ENCODE data around the gene XAGE5.

Gene XAGE5

DNA sequence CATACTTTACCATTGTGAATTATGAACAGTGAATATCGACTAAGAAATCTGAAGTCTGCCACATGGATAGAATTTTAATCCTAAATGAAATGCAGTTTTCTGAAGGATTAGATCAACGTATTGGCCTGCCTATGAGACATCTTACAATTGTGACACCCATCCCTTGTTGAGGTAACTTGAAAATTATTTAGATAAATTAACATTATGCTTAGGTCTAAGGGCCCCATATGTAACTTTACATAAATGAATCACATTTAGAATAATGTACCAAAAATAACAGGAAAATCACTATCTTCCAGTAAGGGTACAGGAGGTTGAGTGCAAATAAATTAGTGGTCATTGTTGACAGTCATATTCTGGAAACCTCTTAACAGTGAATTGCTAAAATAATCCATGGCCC is 13.5 kb downstream of the XAGE5 start:
- Histone ChIP-seq H3K4me1 (ENCODE audit: control insufficient read depth, insufficient read depth, low read length) (no peaks in the 10 kb centered on the region), H3K36me3 (ENCODE audit: control insufficient read depth in 2 of 2, insufficient read depth in 1 of 2, low read length in 2 of 2) (no peaks in the 10 kb centered on the region), H3K9me3 (ENCODE audit: control insufficient read depth, insufficient read depth, low read depth, low read length) (no peaks in the 10 kb centered on the region), H3K27ac (ENCODE audit: extremely low read depth, low read depth, low read length) (no peak overlapping the region), H3K4me3 (ENCODE audit: low read depth, low read length) (no peak overlapping the region)
- POLR2A ChIA-PET: no interaction called here
- TF ChIP-seq, protein P1, sequence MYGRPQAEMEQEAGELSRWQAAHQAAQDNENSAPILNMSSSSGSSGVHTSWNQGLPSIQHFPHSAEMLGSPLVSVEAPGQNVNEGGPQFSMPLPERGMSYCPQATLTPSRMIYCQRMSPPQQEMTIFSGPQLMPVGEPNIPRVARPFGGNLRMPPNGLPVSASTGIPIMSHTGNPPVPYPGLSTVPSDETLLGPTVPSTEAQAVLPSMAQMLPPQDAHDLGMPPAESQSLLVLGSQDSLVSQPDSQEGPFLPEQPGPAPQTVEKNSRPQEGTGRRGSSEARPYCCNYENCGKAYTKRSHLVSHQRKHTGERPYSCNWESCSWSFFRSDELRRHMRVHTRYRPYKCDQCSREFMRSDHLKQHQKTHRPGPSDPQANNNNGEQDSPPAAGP (tag by site-specific recombination; IDR thresholded peaks at IDR 0.05): no peak
- TF ChIP-seq ZNF114 (tag by site-specific recombination; IDR thresholded peaks at IDR 0.05): no peak
- TF ChIP-seq, protein P2, sequence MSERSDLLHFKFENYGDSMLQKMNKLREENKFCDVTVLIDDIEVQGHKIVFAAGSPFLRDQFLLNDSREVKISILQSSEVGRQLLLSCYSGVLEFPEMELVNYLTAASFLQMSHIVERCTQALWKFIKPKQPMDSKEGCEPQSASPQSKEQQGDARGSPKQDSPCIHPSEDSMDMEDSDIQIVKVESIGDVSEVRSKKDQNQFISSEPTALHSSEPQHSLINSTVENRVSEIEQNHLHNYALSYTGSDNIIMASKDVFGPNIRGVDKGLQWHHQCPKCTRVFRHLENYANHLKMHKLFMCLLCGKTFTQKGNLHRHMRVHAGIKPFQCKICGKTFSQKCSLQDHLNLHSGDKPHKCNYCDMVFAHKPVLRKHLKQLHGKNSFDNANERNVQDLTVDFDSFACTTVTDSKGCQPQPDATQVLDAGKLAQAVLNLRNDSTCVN (tag by site-specific recombination; optimal IDR thresholded peaks at IDR 0.05): no peak
- TF ChIP-seq, protein P3, sequence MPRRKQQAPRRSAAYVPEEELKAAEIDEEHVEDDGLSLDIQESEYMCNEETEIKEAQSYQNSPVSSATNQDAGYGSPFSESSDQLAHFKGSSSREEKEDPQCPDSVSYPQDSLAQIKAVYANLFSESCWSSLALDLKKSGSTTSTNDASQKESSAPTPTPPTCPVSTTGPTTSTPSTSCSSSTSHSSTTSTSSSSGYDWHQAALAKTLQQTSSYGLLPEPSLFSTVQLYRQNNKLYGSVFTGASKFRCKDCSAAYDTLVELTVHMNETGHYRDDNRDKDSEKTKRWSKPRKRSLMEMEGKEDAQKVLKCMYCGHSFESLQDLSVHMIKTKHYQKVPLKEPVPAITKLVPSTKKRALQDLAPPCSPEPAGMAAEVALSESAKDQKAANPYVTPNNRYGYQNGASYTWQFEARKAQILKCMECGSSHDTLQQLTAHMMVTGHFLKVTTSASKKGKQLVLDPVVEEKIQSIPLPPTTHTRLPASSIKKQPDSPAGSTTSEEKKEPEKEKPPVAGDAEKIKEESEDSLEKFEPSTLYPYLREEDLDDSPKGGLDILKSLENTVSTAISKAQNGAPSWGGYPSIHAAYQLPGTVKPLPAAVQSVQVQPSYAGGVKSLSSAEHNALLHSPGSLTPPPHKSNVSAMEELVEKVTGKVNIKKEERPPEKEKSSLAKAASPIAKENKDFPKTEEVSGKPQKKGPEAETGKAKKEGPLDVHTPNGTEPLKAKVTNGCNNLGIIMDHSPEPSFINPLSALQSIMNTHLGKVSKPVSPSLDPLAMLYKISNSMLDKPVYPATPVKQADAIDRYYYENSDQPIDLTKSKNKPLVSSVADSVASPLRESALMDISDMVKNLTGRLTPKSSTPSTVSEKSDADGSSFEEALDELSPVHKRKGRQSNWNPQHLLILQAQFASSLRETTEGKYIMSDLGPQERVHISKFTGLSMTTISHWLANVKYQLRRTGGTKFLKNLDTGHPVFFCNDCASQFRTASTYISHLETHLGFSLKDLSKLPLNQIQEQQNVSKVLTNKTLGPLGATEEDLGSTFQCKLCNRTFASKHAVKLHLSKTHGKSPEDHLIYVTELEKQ (tag by site-specific recombination; IDR thresholded peaks at IDR 0.05; ENCODE audit: borderline replicate concordance): no peak
- TF ChIP-seq ZBTB17 (tag by site-specific recombination; IDR thresholded peaks at IDR 0.05): no peak
- no peak for TF ChIP-seq ZNF701 (tag by site-specific recombination; IDR thresholded peaks at IDR 0.05)
- TF ChIP-seq, protein P4, sequence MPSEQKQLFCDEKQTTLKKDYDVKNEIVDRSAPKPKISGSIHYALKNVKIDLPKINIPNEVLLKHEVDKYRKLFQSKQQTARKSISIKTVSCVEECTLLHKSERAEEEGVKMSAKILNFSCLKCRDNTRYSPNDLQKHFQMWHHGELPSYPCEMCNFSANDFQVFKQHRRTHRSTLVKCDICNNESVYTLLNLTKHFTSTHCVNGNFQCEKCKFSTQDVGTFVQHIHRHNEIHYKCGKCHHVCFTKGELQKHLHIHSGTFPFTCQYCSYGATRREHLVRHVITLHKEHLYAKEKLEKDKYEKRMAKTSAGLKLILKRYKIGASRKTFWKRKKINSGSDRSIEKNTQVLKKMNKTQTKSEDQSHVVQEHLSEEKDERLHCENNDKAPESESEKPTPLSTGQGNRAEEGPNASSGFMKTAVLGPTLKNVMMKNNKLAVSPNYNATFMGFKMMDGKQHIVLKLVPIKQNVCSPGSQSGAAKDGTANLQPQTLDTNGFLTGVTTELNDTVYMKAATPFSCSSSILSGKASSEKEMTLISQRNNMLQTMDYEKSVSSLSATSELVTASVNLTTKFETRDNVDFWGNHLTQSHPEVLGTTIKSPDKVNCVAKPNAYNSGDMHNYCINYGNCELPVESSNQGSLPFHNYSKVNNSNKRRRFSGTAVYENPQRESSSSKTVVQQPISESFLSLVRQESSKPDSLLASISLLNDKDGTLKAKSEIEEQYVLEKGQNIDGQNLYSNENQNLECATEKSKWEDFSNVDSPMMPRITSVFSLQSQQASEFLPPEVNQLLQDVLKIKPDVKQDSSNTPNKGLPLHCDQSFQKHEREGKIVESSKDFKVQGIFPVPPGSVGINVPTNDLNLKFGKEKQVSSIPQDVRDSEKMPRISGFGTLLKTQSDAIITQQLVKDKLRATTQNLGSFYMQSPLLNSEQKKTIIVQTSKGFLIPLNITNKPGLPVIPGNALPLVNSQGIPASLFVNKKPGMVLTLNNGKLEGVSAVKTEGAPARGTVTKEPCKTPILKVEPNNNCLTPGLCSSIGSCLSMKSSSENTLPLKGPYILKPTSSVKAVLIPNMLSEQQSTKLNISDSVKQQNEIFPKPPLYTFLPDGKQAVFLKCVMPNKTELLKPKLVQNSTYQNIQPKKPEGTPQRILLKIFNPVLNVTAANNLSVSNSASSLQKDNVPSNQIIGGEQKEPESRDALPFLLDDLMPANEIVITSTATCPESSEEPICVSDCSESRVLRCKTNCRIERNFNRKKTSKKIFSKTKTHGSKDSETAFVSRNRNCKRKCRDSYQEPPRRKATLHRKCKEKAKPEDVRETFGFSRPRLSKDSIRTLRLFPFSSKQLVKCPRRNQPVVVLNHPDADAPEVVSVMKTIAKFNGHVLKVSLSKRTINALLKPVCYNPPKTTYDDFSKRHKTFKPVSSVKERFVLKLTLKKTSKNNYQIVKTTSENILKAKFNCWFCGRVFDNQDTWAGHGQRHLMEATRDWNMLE (tag by site-specific recombination; conservative IDR thresholded peaks at IDR 0.05; ENCODE audit: low read depth): no peak
- TF ChIP-seq, protein P5, sequence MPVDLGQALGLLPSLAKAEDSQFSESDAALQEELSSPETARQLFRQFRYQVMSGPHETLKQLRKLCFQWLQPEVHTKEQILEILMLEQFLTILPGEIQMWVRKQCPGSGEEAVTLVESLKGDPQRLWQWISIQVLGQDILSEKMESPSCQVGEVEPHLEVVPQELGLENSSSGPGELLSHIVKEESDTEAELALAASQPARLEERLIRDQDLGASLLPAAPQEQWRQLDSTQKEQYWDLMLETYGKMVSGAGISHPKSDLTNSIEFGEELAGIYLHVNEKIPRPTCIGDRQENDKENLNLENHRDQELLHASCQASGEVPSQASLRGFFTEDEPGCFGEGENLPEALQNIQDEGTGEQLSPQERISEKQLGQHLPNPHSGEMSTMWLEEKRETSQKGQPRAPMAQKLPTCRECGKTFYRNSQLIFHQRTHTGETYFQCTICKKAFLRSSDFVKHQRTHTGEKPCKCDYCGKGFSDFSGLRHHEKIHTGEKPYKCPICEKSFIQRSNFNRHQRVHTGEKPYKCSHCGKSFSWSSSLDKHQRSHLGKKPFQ (tag by site-specific recombination; IDR thresholded peaks at IDR 0.05): no peak
- no peak for TF ChIP-seq ZNF600 (tag by site-specific recombination; IDR thresholded peaks at IDR 0.05)
- TF ChIP-seq OVOL3 (tag by site-specific recombination; IDR thresholded peaks at IDR 0.05): no peak
- TF ChIP-seq GLI4 (tag by site-specific recombination; IDR thresholded peaks at IDR 0.05): no peak
- no peak for TF ChIP-seq ZNF664 (tag by site-specific recombination; IDR thresholded peaks at IDR 0.05)
- TF ChIP-seq ZBTB1 (tag by site-specific recombination; IDR thresholded peaks at IDR 0.05): no peak
- TF ChIP-seq HOXD13 (CRISPR knock-in tag; IDR thresholded peaks at IDR 0.05; ENCODE audit: borderline replicate concordance): no peak
- TF ChIP-seq, protein P6, sequence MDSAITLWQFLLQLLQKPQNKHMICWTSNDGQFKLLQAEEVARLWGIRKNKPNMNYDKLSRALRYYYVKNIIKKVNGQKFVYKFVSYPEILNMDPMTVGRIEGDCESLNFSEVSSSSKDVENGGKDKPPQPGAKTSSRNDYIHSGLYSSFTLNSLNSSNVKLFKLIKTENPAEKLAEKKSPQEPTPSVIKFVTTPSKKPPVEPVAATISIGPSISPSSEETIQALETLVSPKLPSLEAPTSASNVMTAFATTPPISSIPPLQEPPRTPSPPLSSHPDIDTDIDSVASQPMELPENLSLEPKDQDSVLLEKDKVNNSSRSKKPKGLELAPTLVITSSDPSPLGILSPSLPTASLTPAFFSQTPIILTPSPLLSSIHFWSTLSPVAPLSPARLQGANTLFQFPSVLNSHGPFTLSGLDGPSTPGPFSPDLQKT (IDR thresholded peaks at IDR 0.05; ENCODE audit: borderline replicate concordance, low read depth, low read length): no peak
- TF ChIP-seq ZNF350 (tag by site-specific recombination; IDR thresholded peaks at IDR 0.05): no peak
- no peak for TF ChIP-seq ZNF791 (tag by site-specific recombination; IDR thresholded peaks at IDR 0.05)
- CTCF ChIA-PET: no interaction called here
